ENCODE results near the gene MMP14.

MMP14 gene

GRCh38 chr14:22884738-22885523, 48.5 kb downstream of the MMP14 start:
- no peak for DNase-seq (ENCODE audit: low spot score)

- DNase-seq (ENCODE audit: low spot score) = no peak
Measured at GRCh38 chr14:22885975-22886374, 49.6 kb downstream of the MMP14 start.

GRCh38 chr14:22886500-22887259, 50.3 kb downstream of the MMP14 start:
- DNase-seq (ENCODE audit: low spot score) = peak; percentile 81

- DNase-seq (ENCODE audit: low spot score) = no peak
Measured at GRCh38 chr14:22887260-22887989, 51.0 kb downstream of the MMP14 start.

GRCh38 chr14:22887990-22888378, 51.6 kb downstream of the MMP14 start:
- DNase-seq (ENCODE audit: low spot score) = no peak

- DNase-seq (ENCODE audit: low spot score) = no peak
Measured at GRCh38 chr14:22888662-22889061, 52.3 kb downstream of the MMP14 start.

- DNase-seq (ENCODE audit: low spot score) = no peak
Measured at GRCh38 chr14:22890416-22890815, 54.0 kb downstream of the MMP14 start.

- no peak for DNase-seq (ENCODE audit: low spot score)
Measured at GRCh38 chr14:22892488-22892887, 56.1 kb downstream of the MMP14 start.

GRCh38 chr14:22893706-22894105, 57.3 kb downstream of the MMP14 start:
- no peak for DNase-seq (ENCODE audit: low spot score)

- no peak for DNase-seq (ENCODE audit: low spot score)
Measured at GRCh38 chr14:22895402-22895801, 59.0 kb downstream of the MMP14 start.

- no peak for DNase-seq (ENCODE audit: low spot score)
Measured at GRCh38 chr14:22896356-22896755, 60.0 kb downstream of the MMP14 start.

GRCh38 chr14:22896760-22897159, 60.4 kb downstream of the MMP14 start:
- no peak for DNase-seq (ENCODE audit: low spot score)

GRCh38 chr14:22897357-22897756, 61.0 kb downstream of the MMP14 start:
- DNase-seq (ENCODE audit: low spot score) = no peak
